MG63 (cell line): Measurements from ENCODE around the gene RNASE1. TPM values are rescaled to one million over a fixed set of nuclear protein-coding genes. Genes with fewer than 3 reads are reported as not detected.
"Not testable (repeated sequence)": the region's sequence is repeated elsewhere in the genome, so short reads cannot be mapped to it uniquely, and the experiment has no call there.

Experiments used
- DNase-seq: peaks from one replicate; pipeline ENCODE4 v3.0.0-alpha.2; 2020
- H3K27me3 ChIP-seq: fragments of 250-450 bp; sonication (Bioruptor Pico); 2 replicates; pipeline ENCODE4 v1.5.1; 2020; ENCODE audit warnings: mild to moderate bottlenecking, moderate library complexity
- H3K36me3 ChIP-seq: fragments of 250-450 bp; sonication (Bioruptor Pico); 2 replicates; pipeline ENCODE4 v1.5.1; 2020; ENCODE audit warnings: mild to moderate bottlenecking, moderate library complexity
- H3K4me3 ChIP-seq: fragments of 250-450 bp; sonication (Bioruptor Pico); 2 replicates; pipeline ENCODE4 v1.5.1; 2020; ENCODE audit warnings: mild to moderate bottlenecking, moderate library complexity
- H3K9me3 ChIP-seq: fragments of 250-450 bp; sonication (Bioruptor Pico); 2 replicates; pipeline ENCODE4 v1.5.1; 2020; ENCODE audit warnings: mild to moderate bottlenecking, moderate library complexity
- total RNA-seq: library from RNA; depleted of rRNA; stranded (reverse); fragments of >200 nt; shearing (Covaris generic); gene quantifications from 2 replicates; pipeline ENCODE4 v1.2.3, GENCODE V29; 2014; ENCODE audit warnings: low replicate concordance

The RNASE1 gene
- total RNA-seq, 1 experiment from 2014 or later: not detected

GRCh38 chr14:20791597-20791996 is 11.0 kb downstream of the RNASE1 start:
- Histone ChIP-seq H3K36me3 (no peaks in the 10 kb centered on the region), H3K9me3 (no peaks in the 10 kb centered on the region), H3K4me3 (no peak overlapping the region), H3K27me3 (no peaks in the 10 kb centered on the region)
- DNase-seq: no peak

GRCh38 chr14:20791187-20791586 is 11.5 kb downstream of the RNASE1 start:
- no peak for DNase-seq

GRCh38 chr14:20790464-20791116 is 12.1 kb downstream of the RNASE1 start:
- H3K27me3 ChIP-seq: no peaks in the 10 kb centered on the region
- no peak overlapping the region for H3K4me3 ChIP-seq
- no peaks in the 10 kb centered on the region for H3K36me3 ChIP-seq
- DNase-seq: no peak
- no peaks in the 10 kb centered on the region for H3K9me3 ChIP-seq

More at GRCh38 chr14:20791187-20791586, 11.5 kb downstream of the RNASE1 start:
- Histone ChIP-seq H3K36me3 (no peaks in the 10 kb centered on the region), H3K9me3 (no peaks in the 10 kb centered on the region), H3K4me3 (no peak overlapping the region), H3K27me3 (no peaks in the 10 kb centered on the region)

- H3K4me3 ChIP-seq: no peak overlapping the region
- no peak for DNase-seq
- no peaks in the 10 kb centered on the region for H3K27me3 ChIP-seq
- no peaks in the 10 kb centered on the region for H3K36me3 ChIP-seq
- H3K9me3 ChIP-seq: no peaks in the 10 kb centered on the region
Measured at GRCh38 chr14:20789230-20789813, 13.3 kb downstream of the RNASE1 start.

- H3K9me3 ChIP-seq: no peaks in the 10 kb centered on the region
- H3K36me3 ChIP-seq: no peaks in the 10 kb centered on the region
- H3K27me3 ChIP-seq: no peaks in the 10 kb centered on the region
- H3K4me3 ChIP-seq: no peak overlapping the region
- no peak for DNase-seq
Measured at GRCh38 chr14:20787025-20787424, 15.6 kb downstream of the RNASE1 start.

- no peak for DNase-seq
- Histone ChIP-seq H3K27me3 (no peaks in the 10 kb centered on the region), H3K4me3 (no peak overlapping the region), H3K9me3 (no peaks in the 10 kb centered on the region), H3K36me3 (no peaks in the 10 kb centered on the region)
Measured at GRCh38 chr14:20782280-20782890, 20.3 kb downstream of the RNASE1 start.

- Histone ChIP-seq H3K9me3 (no peaks in the 10 kb centered on the region), H3K36me3 (no peaks in the 10 kb centered on the region), H3K27me3 (no peaks in the 10 kb centered on the region), H3K4me3 (no peak overlapping the region)
- DNase-seq: no peak
Measured at GRCh38 chr14:20781803-20782202, 20.8 kb downstream of the RNASE1 start.

GRCh38 chr14:20775901-20776300 is 26.7 kb downstream of the RNASE1 start:
- Histone ChIP-seq H3K27me3 (no peaks in the 10 kb centered on the region), H3K36me3 (no peaks in the 10 kb centered on the region), H3K4me3 (no peak overlapping the region), H3K9me3 (no peaks in the 10 kb centered on the region)
- DNase-seq: no peak

GRCh38 chr14:20775043-20775442 is 27.6 kb downstream of the RNASE1 start:
- no peak for DNase-seq
- Histone ChIP-seq H3K36me3 (no peaks in the 10 kb centered on the region), H3K4me3 (no peak overlapping the region), H3K27me3 (no peaks in the 10 kb centered on the region), H3K9me3 (no peaks in the 10 kb centered on the region)

- Histone ChIP-seq H3K4me3 (no peak overlapping the region), H3K9me3 (no peaks in the 10 kb centered on the region), H3K36me3 (no peaks in the 10 kb centered on the region), H3K27me3 (no peaks in the 10 kb centered on the region)
- no peak for DNase-seq
Measured at GRCh38 chr14:20774258-20774824, 28.3 kb downstream of the RNASE1 start.

- no peaks in the 10 kb centered on the region for H3K27me3 ChIP-seq
- no peak for DNase-seq
- H3K9me3 ChIP-seq: no peaks in the 10 kb centered on the region
- no peak overlapping the region for H3K4me3 ChIP-seq
- no peaks in the 10 kb centered on the region for H3K36me3 ChIP-seq
Measured at GRCh38 chr14:20772650-20773049, 30.0 kb downstream of the RNASE1 start.

- no peaks in the 10 kb centered on the region for H3K27me3 ChIP-seq
- no peak for DNase-seq
Measured at GRCh38 chr14:20769421-20769820, 33.2 kb downstream of the RNASE1 start.

GRCh38 chr14:20768593-20768892 is 34.1 kb downstream of the RNASE1 start:
- H3K4me3 ChIP-seq: no peak overlapping the region
- no peaks in the 10 kb centered on the region for H3K36me3 ChIP-seq
- H3K9me3 ChIP-seq: no peaks in the 10 kb centered on the region
- H3K27me3 ChIP-seq: no peaks in the 10 kb centered on the region
- no peak for DNase-seq

More at GRCh38 chr14:20769421-20769820, 33.2 kb downstream of the RNASE1 start:
- Histone ChIP-seq H3K4me3 (no peak overlapping the region), H3K9me3 (no peaks in the 10 kb centered on the region), H3K36me3 (no peaks in the 10 kb centered on the region)

- no peak for DNase-seq
- H3K27me3 ChIP-seq: no peaks in the 10 kb centered on the region
- no peaks in the 10 kb centered on the region for H3K36me3 ChIP-seq
- H3K4me3 ChIP-seq: no peak overlapping the region
- no peaks in the 10 kb centered on the region for H3K9me3 ChIP-seq
Measured at GRCh38 chr14:20760950-20761349, 41.7 kb downstream of the RNASE1 start.

GRCh38 chr14:20759465-20759864 is 43.2 kb downstream of the RNASE1 start:
- H3K9me3 ChIP-seq, DNase-seq, H3K36me3 ChIP-seq, H3K4me3 ChIP-seq, H3K27me3 ChIP-seq: not testable (repeated sequence)

- no peak for DNase-seq
- Histone ChIP-seq H3K9me3 (no peaks in the 10 kb centered on the region), H3K4me3 (no peak overlapping the region), H3K36me3 (no peaks in the 10 kb centered on the region), H3K27me3 (no peaks in the 10 kb centered on the region)
Measured at GRCh38 chr14:20757965-20758364, 44.7 kb downstream of the RNASE1 start.

- no peaks in the 10 kb centered on the region for H3K9me3 ChIP-seq
- no peak for DNase-seq
- H3K4me3 ChIP-seq: no peak overlapping the region
- H3K36me3 ChIP-seq: no peaks in the 10 kb centered on the region
- H3K27me3 ChIP-seq: no peaks in the 10 kb centered on the region
Measured at GRCh38 chr14:20755037-20755436, 47.6 kb downstream of the RNASE1 start.

GRCh38 chr14:20754308-20754707 is 48.3 kb downstream of the RNASE1 start:
- H3K36me3 ChIP-seq: no peaks in the 10 kb centered on the region
- DNase-seq: no peak
- no peak overlapping the region for H3K4me3 ChIP-seq
- H3K27me3 ChIP-seq: no peaks in the 10 kb centered on the region
- no peaks in the 10 kb centered on the region for H3K9me3 ChIP-seq
